ENCODE data around the gene CD36. TPM values are rescaled to one million over a fixed set of nuclear protein-coding genes. Genes with fewer than 3 reads are reported as not detected.

Gene CD36
- total RNA-seq, 2 donors from 2014 or later: 76.0 to 120 TPM

DNA sequence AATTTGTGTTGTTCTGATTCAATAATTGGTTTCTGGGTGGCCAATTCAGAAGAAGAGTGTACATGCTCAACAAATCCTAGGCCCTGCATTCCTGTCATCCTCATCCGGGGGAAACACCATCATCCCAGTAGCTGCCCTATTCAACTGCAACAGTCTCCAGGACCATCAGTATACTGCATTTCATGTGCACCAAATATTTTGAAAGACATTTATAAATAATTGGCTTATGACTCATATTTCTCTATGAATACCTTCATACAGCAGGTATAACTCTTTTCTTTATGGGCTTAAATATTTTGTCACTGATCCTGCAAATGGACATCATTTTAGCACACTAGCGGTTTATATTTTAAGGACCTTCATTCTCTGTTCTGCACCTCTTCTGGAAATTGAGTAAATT lies 38.0 kb downstream of the CD36 start:
- no peak for ATAC-seq
- Histone ChIP-seq H3K36me3 (replicated peaks in 1 of 2; ENCODE audit: insufficient read depth in 1 of 2, low read depth in 2 of 2) (no peaks in the 10 kb centered on the region), H3K4me3 (no peak overlapping the region), H3K27me3 (no peaks in the 10 kb centered on the region), H3K9me3 (no peaks in the 10 kb centered on the region), H3K27ac (no peak overlapping the region), H3K4me1 (no peaks in the 10 kb centered on the region)
- WGBS, 2 donors: 86 to 93% methylated on average over 2 of the region's 2 CpGs
- no peak for DNase-seq
- TF ChIP-seq, protein P1, sequence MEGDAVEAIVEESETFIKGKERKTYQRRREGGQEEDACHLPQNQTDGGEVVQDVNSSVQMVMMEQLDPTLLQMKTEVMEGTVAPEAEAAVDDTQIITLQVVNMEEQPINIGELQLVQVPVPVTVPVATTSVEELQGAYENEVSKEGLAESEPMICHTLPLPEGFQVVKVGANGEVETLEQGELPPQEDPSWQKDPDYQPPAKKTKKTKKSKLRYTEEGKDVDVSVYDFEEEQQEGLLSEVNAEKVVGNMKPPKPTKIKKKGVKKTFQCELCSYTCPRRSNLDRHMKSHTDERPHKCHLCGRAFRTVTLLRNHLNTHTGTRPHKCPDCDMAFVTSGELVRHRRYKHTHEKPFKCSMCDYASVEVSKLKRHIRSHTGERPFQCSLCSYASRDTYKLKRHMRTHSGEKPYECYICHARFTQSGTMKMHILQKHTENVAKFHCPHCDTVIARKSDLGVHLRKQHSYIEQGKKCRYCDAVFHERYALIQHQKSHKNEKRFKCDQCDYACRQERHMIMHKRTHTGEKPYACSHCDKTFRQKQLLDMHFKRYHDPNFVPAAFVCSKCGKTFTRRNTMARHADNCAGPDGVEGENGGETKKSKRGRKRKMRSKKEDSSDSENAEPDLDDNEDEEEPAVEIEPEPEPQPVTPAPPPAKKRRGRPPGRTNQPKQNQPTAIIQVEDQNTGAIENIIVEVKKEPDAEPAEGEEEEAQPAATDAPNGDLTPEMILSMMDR (IDR thresholded peaks at IDR 0.05): no peak
- TF ChIP-seq POLR2A (IDR thresholded peaks at IDR 0.05): no peak
- intact Hi-C loops (cut with DNase I): no loop called here

DNA sequence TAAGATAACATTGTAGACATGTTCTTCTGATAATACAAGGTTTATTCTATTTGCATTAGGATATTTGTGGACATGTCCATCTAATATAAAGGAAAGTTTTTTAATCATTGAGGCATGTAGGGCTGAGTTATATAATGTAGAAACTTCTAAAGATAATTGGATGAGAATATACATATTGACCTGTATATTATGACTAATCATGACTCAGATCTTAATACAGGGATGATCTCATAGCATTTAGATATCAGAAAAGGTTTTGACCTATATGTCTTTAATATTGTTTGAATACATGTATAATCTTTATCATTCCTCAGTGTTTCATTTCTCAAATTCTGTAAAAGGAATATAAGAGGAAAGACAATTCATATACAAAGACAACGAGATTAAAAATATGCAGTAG lies 39.2 kb downstream of the CD36 start:
- Histone ChIP-seq H3K4me1 (no peaks in the 10 kb centered on the region), H3K27ac (no peak overlapping the region), H3K36me3 (replicated peaks in 1 of 2; ENCODE audit: insufficient read depth in 1 of 2, low read depth in 2 of 2) (no peaks in the 10 kb centered on the region), H3K4me3 (no peak overlapping the region), H3K27me3 (no peaks in the 10 kb centered on the region), H3K9me3 (no peaks in the 10 kb centered on the region)
- ATAC-seq (no peak), DNase-seq (no peak)
- WGBS, 2 donors: 85 to 89% methylated on average over 1 of the region's 1 CpG
- intact Hi-C loops (cut with DNase I): no loop called here
- TF ChIP-seq, protein P1 (IDR thresholded peaks at IDR 0.05): no peak
- TF ChIP-seq POLR2A (IDR thresholded peaks at IDR 0.05): no peak

DNA sequence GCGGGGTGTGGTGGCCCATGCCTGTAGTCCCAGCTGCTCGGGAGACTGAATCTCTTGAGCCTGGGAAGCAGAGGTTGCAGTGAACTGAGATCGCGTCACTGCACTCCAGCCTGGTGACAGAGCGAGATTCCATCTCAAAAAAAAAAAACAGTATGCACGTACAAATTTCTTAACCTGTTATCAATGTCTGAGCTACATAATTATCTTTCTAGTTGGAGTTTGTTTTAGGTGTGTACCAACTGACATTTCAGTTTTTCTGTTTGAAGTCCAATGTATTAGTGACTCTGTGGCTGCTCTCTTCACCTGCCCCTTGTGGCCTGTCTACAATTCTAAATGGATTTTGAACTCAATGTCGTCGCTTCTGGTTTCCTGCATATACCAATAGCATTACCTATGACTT lies 40.3 kb downstream of the CD36 start:
- Histone ChIP-seq H3K4me3 (no peak overlapping the region), H3K27ac (no peak overlapping the region), H3K4me1 (no peaks in the 10 kb centered on the region), H3K9me3 (no peaks in the 10 kb centered on the region), H3K36me3 (replicated peaks in 1 of 2; ENCODE audit: insufficient read depth in 1 of 2, low read depth in 2 of 2) (no peaks in the 10 kb centered on the region), H3K27me3 (no peaks in the 10 kb centered on the region)
- TF ChIP-seq, protein P1 (IDR thresholded peaks at IDR 0.05): no peak
- TF ChIP-seq POLR2A (IDR thresholded peaks at IDR 0.05): no peak
- ATAC-seq (no peak), DNase-seq (no peak)
- 75 to 79% methylated on average over 8 of the region's 8 CpGs for WGBS, 2 donors
- intact Hi-C loops (cut with DNase I): no loop called here

DNA sequence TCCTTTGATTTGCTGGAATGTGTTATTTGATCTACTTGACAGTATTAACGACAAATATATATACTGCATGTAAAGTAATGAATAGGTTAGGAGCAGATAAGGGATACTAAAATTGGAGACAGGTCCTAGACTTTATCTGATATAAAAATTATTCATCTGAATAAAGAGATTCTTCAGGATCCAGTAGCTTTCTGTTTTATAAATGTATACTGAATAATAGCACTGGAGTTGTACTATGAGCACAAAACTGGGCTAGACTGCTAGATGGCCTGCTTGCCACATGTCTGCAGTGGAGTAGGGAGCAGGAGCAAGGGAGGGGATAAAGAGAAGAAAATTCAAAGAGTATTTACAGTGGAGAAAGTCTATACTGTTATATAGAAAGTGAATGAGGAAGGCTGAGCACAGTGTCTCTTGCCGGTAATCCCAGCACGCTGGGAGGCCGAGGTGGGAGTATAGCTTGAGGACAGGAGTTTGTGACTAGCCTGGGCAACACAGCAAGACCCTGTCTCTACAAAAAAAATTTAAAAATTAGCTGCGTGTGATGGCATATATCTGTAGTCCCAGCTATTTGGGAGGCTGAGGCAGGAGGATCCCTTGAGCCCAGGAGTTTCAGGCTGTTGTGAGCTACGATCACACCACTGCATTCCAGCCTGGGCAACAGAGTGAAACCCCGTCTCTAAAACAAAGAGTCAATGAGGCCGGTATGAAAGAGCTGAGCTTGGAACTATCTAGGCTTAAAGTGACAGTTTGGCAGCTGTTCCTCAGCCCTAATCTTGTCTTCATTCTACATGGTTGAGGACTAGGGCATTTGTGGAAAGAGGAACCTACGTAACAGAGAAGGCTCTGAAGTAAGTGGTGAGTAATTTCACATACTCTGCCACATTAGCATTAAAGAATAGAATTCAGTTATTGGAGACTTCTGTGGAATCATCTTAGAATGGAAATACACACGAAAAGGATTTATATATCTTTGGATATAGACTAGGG lies 41.8 kb downstream of the CD36 start:
- no peak for ATAC-seq
- Histone ChIP-seq H3K27me3 (no peaks in the 10 kb centered on the region), H3K36me3 (replicated peaks in 1 of 2; ENCODE audit: insufficient read depth in 1 of 2, low read depth in 2 of 2) (no peaks in the 10 kb centered on the region), H3K27ac (no peak overlapping the region), H3K4me1 (no peaks in the 10 kb centered on the region), H3K4me3 (no peak overlapping the region), H3K9me3 (no peaks in the 10 kb centered on the region)
- intact Hi-C loops (cut with DNase I): no loop called here
- DNase-seq: no peak
- TF ChIP-seq, protein P1 (IDR thresholded peaks at IDR 0.05): no peak
- no peak for TF ChIP-seq POLR2A (IDR thresholded peaks at IDR 0.05)
- WGBS, 2 donors: 71 to 75% methylated on average over 10 of the region's 10 CpGs

Data from body of pancreas (tissue), 4 donors.